ENCODE data around the gene ENTPD1.
A peak's percentile ranks its signal among the peaks of the same experiment; 100 is the strongest.

ENTPD1 gene

GRCh38 chr10:95818668-95819067 lies 62.7 kb downstream of the ENTPD1 start:
- peak overlapping the region; percentile 87 for H3K4me2 ChIP-seq (ENCODE audit: low read length)
- H3K36me3 ChIP-seq (replicated peaks; ENCODE audit: low read depth, low read length): peaks cover 29% of the 10 kb centered on the region
- peaks cover 61% of the 10 kb centered on the region for H3K4me1 ChIP-seq (ENCODE audit: low read length)
- H3K9me3 ChIP-seq (ENCODE audit: insufficient read depth, low read length): no peaks in the 10 kb centered on the region
- no peaks in the 10 kb centered on the region for H4K20me1 ChIP-seq (ENCODE audit: insufficient read depth, low read length)
- H3K27ac ChIP-seq (ENCODE audit: low read length): peak overlapping the region; percentile 90
- no peak overlapping the region for H3K4me3 ChIP-seq (ENCODE audit: low read length)
- H3K27me3 ChIP-seq (ENCODE audit: low read depth, low read length): no peaks in the 10 kb centered on the region
- TF ChIP-seq CTCF (IDR thresholded peaks at IDR 0.05; ENCODE audit: low read depth, low read length): no peak
- TF ChIP-seq EZH2phosphoT487 (IDR thresholded peaks at IDR 0.05; ENCODE audit: low read depth): no peak
- H3K9ac ChIP-seq (ENCODE audit: low read length): peak overlapping the region; percentile 70; the same call in 1 of the 2 replicates
- H3K79me2 ChIP-seq (ENCODE audit: low read length): peaks cover 18% of the 10 kb centered on the region; the same call in 1 of the 2 replicates
- no peak overlapping the region for H2AFZ ChIP-seq (ENCODE audit: low read depth, low read length)

DNA sequence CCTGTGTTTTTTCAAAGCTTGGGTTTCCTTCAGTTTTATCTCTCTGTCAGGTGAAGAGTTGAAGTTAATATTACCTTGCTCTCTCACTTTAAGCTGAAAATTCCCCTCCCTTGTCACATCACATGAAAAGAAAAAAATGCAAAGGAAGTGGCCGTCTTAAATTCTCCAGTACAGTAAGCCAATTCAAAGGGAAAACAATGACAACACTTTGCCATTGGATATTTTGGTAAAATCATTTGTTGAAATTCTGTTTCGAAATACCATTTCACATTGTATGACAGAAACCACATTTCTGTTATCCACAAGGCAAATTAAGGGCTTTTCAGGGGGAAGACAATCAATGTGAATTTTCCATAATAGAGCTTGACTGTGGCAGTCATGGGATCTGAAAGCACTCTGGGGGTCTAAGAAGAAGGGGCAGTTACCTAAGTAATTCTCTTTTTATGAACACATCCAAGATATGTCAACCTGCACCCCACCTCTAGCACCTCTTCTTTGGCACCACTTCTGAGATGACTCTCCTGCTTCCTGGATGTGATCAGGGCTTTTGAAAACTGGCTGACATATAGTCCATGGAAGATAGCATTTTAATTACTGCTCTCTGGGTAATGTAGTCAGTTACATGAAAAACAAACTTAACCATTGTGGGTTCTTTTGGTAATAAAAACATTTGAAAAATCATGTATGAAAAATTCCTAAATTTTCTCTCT lies 63.8 kb downstream of the ENTPD1 start:
- Histone ChIP-seq H3K27ac (ENCODE audit: low read length) (peak overlapping the region; percentile 90), H3K4me1 (ENCODE audit: low read length) (peaks cover 50% of the 10 kb centered on the region), H3K27me3 (ENCODE audit: low read depth, low read length) (no peaks in the 10 kb centered on the region), H3K4me3 (ENCODE audit: low read length) (peak overlapping the region; percentile 43), H3K4me2 (ENCODE audit: low read length) (peak overlapping the region; percentile 87), H4K20me1 (ENCODE audit: insufficient read depth, low read length) (no peaks in the 10 kb centered on the region), H3K79me2 (ENCODE audit: low read length) (peaks cover 17% of the 10 kb centered on the region; the same call in 1 of the 2 replicates), H3K9ac (ENCODE audit: low read length) (peak overlapping the region; percentile 70), H3K36me3 (replicated peaks; ENCODE audit: low read depth, low read length) (peaks cover 36% of the 10 kb centered on the region), H2AFZ (ENCODE audit: low read depth, low read length) (no peak overlapping the region), H3K9me3 (ENCODE audit: insufficient read depth, low read length) (no peaks in the 10 kb centered on the region)
- TF ChIP-seq EZH2phosphoT487 (IDR thresholded peaks at IDR 0.05; ENCODE audit: low read depth): no peak
- no peak for TF ChIP-seq CTCF (IDR thresholded peaks at IDR 0.05; ENCODE audit: low read depth, low read length)

GRCh38 chr10:95820363-95820762 lies 64.4 kb downstream of the ENTPD1 start:
- TF ChIP-seq EZH2phosphoT487 (IDR thresholded peaks at IDR 0.05; ENCODE audit: low read depth) (no peak), CTCF (IDR thresholded peaks at IDR 0.05; ENCODE audit: low read depth, low read length) (no peak; the same call in 1 of the 2 replicates)
- Histone ChIP-seq H3K4me1 (ENCODE audit: low read length) (peaks cover 44% of the 10 kb centered on the region), H3K4me3 (ENCODE audit: low read length) (peak overlapping the region; percentile 43; the same call in 1 of the 2 replicates), H3K27me3 (ENCODE audit: low read depth, low read length) (no peaks in the 10 kb centered on the region), H3K4me2 (ENCODE audit: low read length) (peak overlapping the region; percentile 87), H2AFZ (ENCODE audit: low read depth, low read length) (no peak overlapping the region), H3K79me2 (ENCODE audit: low read length) (peaks cover 16% of the 10 kb centered on the region; the same call in 1 of the 2 replicates), H3K27ac (ENCODE audit: low read length) (peak overlapping the region; percentile 90), H3K9ac (ENCODE audit: low read length) (peak overlapping the region; percentile 70), H3K36me3 (replicated peaks; ENCODE audit: low read depth, low read length) (peaks cover 36% of the 10 kb centered on the region), H3K9me3 (ENCODE audit: insufficient read depth, low read length) (no peaks in the 10 kb centered on the region), H4K20me1 (ENCODE audit: insufficient read depth, low read length) (no peaks in the 10 kb centered on the region)

DNA sequence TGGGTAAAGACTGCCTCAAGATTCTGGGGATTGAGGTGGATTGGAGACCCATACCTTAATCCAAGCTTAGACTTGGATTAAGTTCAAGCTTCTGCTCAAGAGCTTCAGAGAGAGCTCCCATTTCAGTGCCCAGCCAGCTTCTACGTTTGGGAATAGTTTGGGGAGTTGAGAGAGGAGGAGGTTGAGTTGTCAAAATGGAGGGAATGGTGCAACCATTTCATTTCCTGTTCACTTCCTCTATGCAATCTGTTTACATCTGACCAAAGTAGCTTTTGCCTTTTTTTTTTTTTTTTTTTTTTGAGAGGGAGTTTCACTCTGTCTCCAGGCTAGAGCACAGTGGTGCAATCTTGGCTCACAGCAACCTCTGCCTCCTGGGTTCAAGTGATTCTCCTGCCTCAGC lies 65.8 kb downstream of the ENTPD1 start:
- Histone ChIP-seq H3K9me3 (ENCODE audit: insufficient read depth, low read length) (no peaks in the 10 kb centered on the region), H3K27ac (ENCODE audit: low read length) (no peak overlapping the region), H3K79me2 (ENCODE audit: low read length) (peaks cover 16% of the 10 kb centered on the region; the same call in 1 of the 2 replicates), H2AFZ (ENCODE audit: low read depth, low read length) (no peak overlapping the region), H4K20me1 (ENCODE audit: insufficient read depth, low read length) (no peaks in the 10 kb centered on the region), H3K4me1 (ENCODE audit: low read length) (peaks cover 41% of the 10 kb centered on the region), H3K4me2 (ENCODE audit: low read length) (no peak overlapping the region), H3K9ac (ENCODE audit: low read length) (no peak overlapping the region), H3K27me3 (ENCODE audit: low read depth, low read length) (no peaks in the 10 kb centered on the region), H3K4me3 (ENCODE audit: low read length) (no peak overlapping the region), H3K36me3 (replicated peaks; ENCODE audit: low read depth, low read length) (peaks cover 32% of the 10 kb centered on the region)
- no peak for TF ChIP-seq CTCF (IDR thresholded peaks at IDR 0.05; ENCODE audit: low read depth, low read length)
- no peak for TF ChIP-seq EZH2phosphoT487 (IDR thresholded peaks at IDR 0.05; ENCODE audit: low read depth)
